Keratinocyte (primary cell): ENCODE measurements around the gene TMEM150A. TPM values are rescaled to one million over a fixed set of nuclear protein-coding genes. Genes with fewer than 3 reads are reported as not detected.

Experiments used
- DNase-seq: peaks from one replicate; pipeline ENCODE4 v3.0.0-alpha.2; 2011; ENCODE audit warnings: low read depth, missing footprints, low spot score
- FAIRE-seq: peaks from 2 replicates; lab custom pipeline; 2011; peaks lifted over from hg19 to GRCh38; lab: Jason Lieb, UNC
- H2AFZ ChIP-seq: 2 replicates; pipeline ENCODE4 v1.6.0; 2012; ENCODE audit warnings: low read length, control low read depth, inconsistent platforms; ENCODE audit not compliant: control insufficient read depth
- H3K27ac ChIP-seq: 2 replicates; pipeline ENCODE4 v1.5.1; 2011; ENCODE audit warnings: low read length; ENCODE audit not compliant: control insufficient read depth, insufficient read depth
- H3K27me3 ChIP-seq: 3 replicates; pipeline ENCODE4 v1.6.0; 2011; ENCODE audit warnings: low read length; ENCODE audit not compliant: control insufficient read depth, insufficient read depth; ENCODE audit errors: extremely low read depth
- H3K36me3 ChIP-seq, 2 experiments: 2 replicates in 1 of 2; 3 replicates in 1 of 2; pipeline ENCODE4 v1.5.1; 2011; ENCODE audit warnings: low read length in 2 of 2, mild to moderate bottlenecking in 1 of 2; ENCODE audit not compliant: control insufficient read depth in 2 of 2, insufficient read depth in 2 of 2; ENCODE audit errors: extremely low read depth in 1 of 2
- H3K4me1 ChIP-seq: 3 replicates; pipeline ENCODE4 v1.5.1; 2011; ENCODE audit warnings: low read length; ENCODE audit not compliant: control insufficient read depth, insufficient read depth; ENCODE audit errors: extremely low read depth
- H3K4me2 ChIP-seq: 3 replicates; pipeline ENCODE4 v1.6.0; 2011; ENCODE audit warnings: low read depth, low read length; ENCODE audit not compliant: control insufficient read depth, insufficient read depth; ENCODE audit errors: extremely low read depth
- H3K4me3 ChIP-seq, 3 experiments: fragments of 200-600 bp in 1 of 3; sonication (generic) in 1 of 3; 2 replicates in 2 of 3; 3 replicates in 1 of 3; pipeline ENCODE4 v1.5.1; 2011 to 2016; ENCODE audit warnings: low read length in 3 of 3, mild to moderate bottlenecking in 3 of 3, control low read depth in 2 of 3, inconsistent platforms in 1 of 3, low read depth in 1 of 3, mixed read lengths in 1 of 3, mixed run types in 1 of 3, moderate library complexity in 1 of 3; ENCODE audit not compliant: control insufficient read depth in 2 of 3, insufficient read depth in 2 of 3; ENCODE audit errors: extremely low read depth in 1 of 3
- H3K79me2 ChIP-seq: 2 replicates; pipeline ENCODE4 v1.6.0; 2012; ENCODE audit warnings: low read length; ENCODE audit not compliant: control insufficient read depth, insufficient read depth
- H3K9ac ChIP-seq: 3 replicates; pipeline ENCODE4 v1.6.0; 2011; ENCODE audit warnings: low read length; ENCODE audit not compliant: control insufficient read depth, insufficient read depth; ENCODE audit errors: extremely low read depth
- H3K9me1 ChIP-seq: 3 replicates; pipeline ENCODE4 v1.6.0; 2011; ENCODE audit warnings: low read length; ENCODE audit not compliant: control insufficient read depth, insufficient read depth; ENCODE audit errors: extremely low read depth
- H3K9me3 ChIP-seq: 2 replicates; pipeline ENCODE4 v1.5.1; 2012; ENCODE audit warnings: low read depth, low read length; ENCODE audit not compliant: control insufficient read depth
- H4K20me1 ChIP-seq: 3 replicates; pipeline ENCODE4 v1.6.0; 2011; ENCODE audit warnings: low read length; ENCODE audit not compliant: control insufficient read depth, insufficient read depth; ENCODE audit errors: extremely low read depth
- CTCF ChIP-seq, 3 experiments: IDR thresholded peaks in 1 of 3; conservative IDR thresholded peaks in 1 of 3; optimal IDR thresholded peaks in 1 of 3; 2 replicates in 2 of 3; 3 replicates in 1 of 3; pipeline versions ENCODE3 to v1.5.1; 2011; ENCODE audit warnings: low read length in 3 of 3, mild to moderate bottlenecking in 3 of 3, moderate library complexity in 2 of 3, control low read depth in 1 of 3, inconsistent platforms in 1 of 3; ENCODE audit not compliant: insufficient read depth in 2 of 3; ENCODE audit errors: extremely low read depth in 1 of 3
- EZH2 ChIP-seq: IDR thresholded peaks from one replicate; pipeline ENCODE4 v1.6.1; 2012; ENCODE audit warnings: inconsistent platforms, mild to moderate bottlenecking, low read length, moderate library complexity
- dilution Hi-C: fragments of 300-500 bp; cut with MboI; formaldehyde crosslinking; loops from one replicate; pipeline ENCODE4 v1.7.0; 2020; ENCODE audit warnings: low sequenced_read_pairs; ENCODE audit not compliant: extremely low pct_ligation_motif_present
- polyA plus RNA-seq, 5 experiments: library from polyadenylated mRNA; depleted of rRNA in 3 of 5; stranded (reverse) in 3 of 5; stranded (forward) in 1 of 5; unstranded in 1 of 5; fragments of >200 nt; gene quantifications; 1 replicate in 1 of 5; 2 replicates in 3 of 5; 3 replicates in 1 of 5; pipeline versions ENCODE4 v1.2.1 to v1.2.3, GENCODE V29; 2011 to 2012; ENCODE audit warnings: missing spikeins in 2 of 5, low read depth in 1 of 5, low replicate concordance in 1 of 5
- small RNA-seq, 3 experiments: library from RNA; depleted of rRNA; stranded (forward); fragments of <200 nt; gene quantifications; one replicate each; pipeline ENCODE3, GENCODE V24; 2012; ENCODE audit warnings: low read depth in 3 of 3, low replicate concordance in 1 of 3; ENCODE audit not compliant: insufficient read length in 3 of 3

Gene TMEM150A
- polyA plus RNA-seq, 1 donor (not counting 4 experiments of a cell fraction or from before 2014, with no cell fraction given), result 7.7 TPM

- no peak for FAIRE-seq
- Histone ChIP-seq H2AFZ (no peak overlapping the region), H3K79me2 (no peaks in the 10 kb centered on the region), H3K4me1 (peaks cover 22% of the 10 kb centered on the region), H3K9ac (no peak overlapping the region), H3K36me3 (peaks cover 26 to 35% of the 10 kb centered on the region in 2 experiments), H3K4me2 (no peak overlapping the region), H3K27me3 (no peaks in the 10 kb centered on the region), H3K9me3 (no peaks in the 10 kb centered on the region), H3K4me3 (no peak overlapping the region), H3K9me1 (no peaks in the 10 kb centered on the region), H3K27ac (no peak overlapping the region), H4K20me1 (peaks cover 14% of the 10 kb centered on the region)
- DNase-seq, result no peak
- dilution Hi-C loops, result no loop called here
- TF ChIP-seq EZH2 (no peak), CTCF (optimal IDR thresholded peaks at IDR 0.05 in 1 of 3, IDR thresholded peaks at IDR 0.05 in 1 of 3, conservative IDR thresholded peaks at IDR 0.05 in 1 of 3; ENCODE audit: extremely low read depth in 1 of 3, insufficient read depth in 2 of 3, low read length in 3 of 3) (no peak)
These were observed 53.9 kb downstream of the TMEM150A start for GRCh38 chr2:85548608-85548900.

Small RNA genes within 50 kb of the gene (small RNA-seq; reads per million reads assigned to genes)
- 0 reads per million in 3 experiments for gene RN7SL126P

Other genes with a start within 250 kb of the TMEM150A start
- 74.0 to 98.8 TPM (median 74.8 TPM) in 3 replicates for gene RETSAT, start 248.2 kb downstream of the TMEM150A start, polyA plus RNA-seq
- gene ELMOD3, start 247.9 kb downstream of the TMEM150A start, polyA plus RNA-seq, result 17.8 to 31.0 TPM (median 20.1 TPM) in 3 replicates
- 466 to 683 TPM (median 503 TPM) in 3 replicates for gene CAPG, start 192.3 kb downstream of the TMEM150A start, polyA plus RNA-seq
- 0.10 to 0.21 TPM in 2 of 3 replicates, not detected in the other for gene SH2D6, start 184.0 kb downstream of the TMEM150A start, polyA plus RNA-seq
- 304 to 353 TPM (median 304 TPM) in 3 replicates for gene MAT2A, start 63.5 kb downstream of the TMEM150A start, polyA plus RNA-seq
- gene GGCX, start 41.2 kb downstream of the TMEM150A start, polyA plus RNA-seq, result 34.3 to 39.1 TPM (median 35.6 TPM) in 3 replicates
- 291 to 385 TPM (median 323 TPM) in 3 replicates for gene VAMP8, start 25.1 kb downstream of the TMEM150A start, polyA plus RNA-seq
- 9.3 to 24.1 TPM (median 11.0 TPM) in 3 replicates for gene VAMP5, start 18.3 kb downstream of the TMEM150A start, polyA plus RNA-seq
- gene RNF181, start 7.0 kb downstream of the TMEM150A start, polyA plus RNA-seq, result 174 to 336 TPM (median 264 TPM) in 3 replicates
- 7.9 to 13.6 TPM (median 12.5 TPM) in 3 replicates for gene C2orf68, start 9.4 kb upstream of the TMEM150A start, polyA plus RNA-seq
- gene USP39, start 13.5 kb upstream of the TMEM150A start, polyA plus RNA-seq, result 61.2 to 64.9 TPM (median 61.4 TPM) in 3 replicates
- not detected in 3 replicates for gene SFTPB, start 65.5 kb upstream of the TMEM150A start, polyA plus RNA-seq
- gene GNLY, start 91.7 kb upstream of the TMEM150A start, polyA plus RNA-seq, result not detected in 3 replicates
- not detected in 3 replicates for gene ATOH8, start 151.3 kb upstream of the TMEM150A start, polyA plus RNA-seq